GM12864 (cell line): ENCODE data around the gene LRRC52.

Experiments used
- DNase-seq: peaks from one replicate; pipeline ENCODE4 v3.0.0-alpha.2; 2011; ENCODE audit warnings: low read depth
- H3K4me3 ChIP-seq: 2 replicates; pipeline ENCODE4 v1.5.1; 2011; ENCODE audit warnings: mild to moderate bottlenecking, low read depth, low read length, control low read depth
- CTCF ChIP-seq: IDR thresholded peaks from 2 replicates; pipeline ENCODE4 v1.5.1; 2011; ENCODE audit warnings: low read depth, mild to moderate bottlenecking, moderate library complexity, low read length, control low read depth, inconsistent platforms; ENCODE audit errors: missing control alignments

LRRC52 gene

DNA sequence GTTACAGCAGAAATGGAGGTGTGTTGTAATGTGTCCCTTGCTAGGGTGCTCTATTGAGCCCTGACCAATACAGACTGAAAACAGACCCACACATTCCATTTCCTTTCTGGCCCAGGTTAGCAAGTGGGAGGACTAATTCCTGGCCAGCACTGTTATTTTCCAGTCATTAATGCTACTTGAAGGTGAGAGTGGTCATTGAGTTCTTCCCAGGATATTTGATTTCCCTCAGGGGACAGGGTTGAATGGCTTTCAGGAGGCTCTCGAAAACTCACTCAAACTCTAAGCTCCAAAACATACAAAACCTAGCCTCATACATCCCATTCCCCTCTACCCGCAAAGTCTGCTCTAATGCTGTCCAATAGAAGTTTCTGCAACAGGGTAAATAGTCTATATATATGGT is 6.2 kb downstream of the LRRC52 start:
- TF ChIP-seq CTCF = no peak
- DNase-seq = no peak
- H3K4me3 ChIP-seq = no peak overlapping the region

GRCh38 chr1:165551469-165551868 is 7.7 kb downstream of the LRRC52 start:
- H3K4me3 ChIP-seq = no peak overlapping the region
- DNase-seq = no peak
- TF ChIP-seq CTCF = no peak

DNA sequence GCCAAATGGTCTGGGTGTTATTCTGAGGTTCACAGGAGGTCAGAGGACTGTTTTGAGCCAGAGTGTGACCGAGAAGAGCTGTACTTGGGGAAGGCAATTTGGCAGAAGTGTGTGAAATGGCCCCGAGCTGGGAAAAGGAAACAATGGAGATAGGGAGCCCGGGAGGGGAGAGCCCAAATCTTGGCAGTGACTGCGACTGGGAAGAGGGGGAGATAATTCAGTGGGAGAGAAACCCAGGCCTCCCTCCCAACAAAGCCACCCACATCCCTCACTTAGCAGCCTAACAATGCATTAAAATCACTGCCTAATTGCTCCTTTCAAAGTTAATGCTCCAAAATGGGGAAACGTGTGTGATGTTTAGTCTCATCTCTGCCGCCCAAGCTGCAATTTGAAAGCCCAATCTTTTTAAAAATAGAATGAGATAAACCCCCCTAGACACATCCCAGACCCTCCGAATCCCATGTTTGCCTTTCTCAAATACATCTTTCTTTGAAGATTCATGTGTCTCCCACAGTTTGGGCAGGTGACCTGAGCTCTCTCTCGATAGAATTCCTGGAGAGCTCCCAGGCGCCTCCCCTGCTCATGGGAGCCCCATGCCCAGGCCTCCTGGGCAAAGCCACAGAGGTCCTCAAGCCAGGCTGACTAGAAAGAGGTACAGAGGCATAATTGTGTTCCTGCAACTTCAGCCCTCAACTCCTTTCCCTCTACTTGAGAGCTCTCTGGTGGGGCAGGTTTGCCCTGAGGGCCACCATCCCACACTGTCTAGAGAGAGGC is 17.3 kb downstream of the LRRC52 start:
- DNase-seq = no peak
- H3K4me3 ChIP-seq = no peak overlapping the region
- no peak for TF ChIP-seq CTCF

DNA sequence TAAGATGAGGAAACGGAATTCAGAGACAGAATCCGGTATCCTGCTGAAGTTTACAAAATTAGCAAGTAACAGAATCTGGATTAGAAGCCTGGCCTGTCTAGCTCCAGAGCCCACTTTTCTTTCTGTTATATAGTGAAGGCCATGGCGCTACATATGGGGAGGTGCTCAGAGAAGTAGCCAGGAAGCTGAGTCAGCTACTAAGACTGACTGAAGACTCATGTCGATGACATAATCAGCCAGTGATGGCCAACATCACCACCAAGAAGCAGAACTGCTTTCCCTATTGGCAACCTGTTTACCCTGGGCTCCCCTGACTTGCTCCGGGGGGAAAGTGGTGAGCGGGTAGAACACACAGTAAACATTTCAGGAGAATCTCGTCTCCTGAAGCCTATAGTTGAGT is 18.8 kb downstream of the LRRC52 start:
- no peak overlapping the region for H3K4me3 ChIP-seq
- TF ChIP-seq CTCF = no peak
- DNase-seq = no peak

DNA sequence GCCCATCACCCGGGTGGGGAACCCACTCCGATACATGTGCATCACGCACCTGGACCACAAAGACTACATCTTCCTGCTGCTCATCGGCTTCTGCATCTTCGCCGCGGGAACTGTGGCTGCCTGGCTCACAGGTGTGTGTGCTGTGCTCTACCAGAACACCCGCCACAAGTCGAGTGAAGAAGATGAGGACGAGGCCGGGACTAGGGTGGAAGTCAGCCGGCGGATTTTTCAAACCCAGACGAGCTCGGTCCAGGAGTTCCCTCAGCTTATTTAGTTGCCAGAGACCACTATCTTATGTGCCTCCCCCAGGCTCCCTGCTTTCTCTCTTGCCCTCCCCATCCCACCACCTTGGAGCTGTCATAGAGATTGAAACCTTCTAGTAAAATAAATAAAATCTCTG is 19.8 kb downstream of the LRRC52 start:
- TF ChIP-seq CTCF = no peak
- no peak overlapping the region for H3K4me3 ChIP-seq
- no peak for DNase-seq

DNA sequence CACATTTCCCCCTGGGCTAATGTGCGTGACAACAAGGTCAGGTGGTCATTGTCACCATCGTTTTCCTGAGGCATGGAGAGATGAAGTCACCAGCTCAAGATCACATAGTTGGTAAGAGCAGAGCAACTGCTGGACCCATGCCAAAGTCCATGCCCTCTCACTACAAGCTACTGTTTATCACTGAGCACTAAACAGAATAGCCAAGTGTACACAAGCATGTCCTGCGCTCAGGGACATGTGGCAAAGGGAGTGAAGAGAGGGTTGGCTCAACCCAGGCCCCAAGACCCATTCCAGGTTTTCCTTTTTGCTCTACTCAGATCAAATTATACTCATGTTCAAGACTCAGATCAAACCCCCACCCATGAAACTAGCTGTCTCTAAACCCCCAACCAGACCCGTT is 20.8 kb downstream of the LRRC52 start:
- DNase-seq = no peak
- no peak overlapping the region for H3K4me3 ChIP-seq
- TF ChIP-seq CTCF = no peak
